ENCODE data around the gene KIAA0319L.

Gene KIAA0319L

GRCh38 chr1:35443768-35444518 is 113.3 kb downstream of the KIAA0319L start:
- DNase-seq (ENCODE audit: low read depth): no peak

DNA sequence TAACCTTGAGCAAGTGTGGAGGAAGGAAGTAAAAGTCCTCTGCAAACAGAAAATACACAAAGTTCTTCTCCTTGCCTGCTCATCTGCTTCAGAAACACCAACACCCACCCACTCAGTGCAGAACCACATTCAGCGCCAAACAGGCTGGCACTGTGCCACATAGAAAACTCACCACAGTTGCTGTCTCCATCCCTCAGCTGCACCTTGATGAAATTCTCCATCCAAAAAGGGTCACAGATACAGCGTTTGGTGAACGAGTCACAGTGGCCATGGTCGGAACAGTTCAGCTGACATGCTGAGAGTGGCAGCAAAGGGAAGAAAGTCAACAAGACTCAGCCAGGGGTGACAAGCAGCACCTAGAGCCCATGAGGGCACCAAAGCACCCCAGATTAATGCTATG is 114.5 kb downstream of the KIAA0319L start:
- no peak for DNase-seq (ENCODE audit: low read depth)

- DNase-seq (ENCODE audit: low read depth): no peak
Measured at GRCh38 chr1:35441926-35442579, 115.2 kb downstream of the KIAA0319L start.

DNA sequence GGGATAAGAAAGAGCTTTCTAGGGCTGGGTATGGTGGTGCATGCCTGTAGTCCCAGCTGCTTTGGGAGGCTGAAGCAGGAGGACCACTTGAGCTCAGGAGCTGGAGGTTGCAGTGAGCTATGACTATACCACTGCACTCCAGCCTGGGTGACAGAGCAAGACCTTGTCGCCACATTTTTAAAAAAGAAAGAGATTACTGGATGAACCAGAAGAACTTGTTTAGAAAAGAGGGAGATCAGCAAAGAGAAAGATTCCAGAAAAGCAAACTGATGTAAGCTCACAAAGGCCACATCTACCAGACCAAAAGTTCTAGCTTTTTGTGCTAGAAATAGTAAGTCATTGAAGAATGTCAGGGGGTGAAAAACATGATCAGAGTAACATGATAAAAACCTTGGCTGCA is 117.6 kb downstream of the KIAA0319L start:
- DNase-seq (ENCODE audit: low read depth): no peak

DNA sequence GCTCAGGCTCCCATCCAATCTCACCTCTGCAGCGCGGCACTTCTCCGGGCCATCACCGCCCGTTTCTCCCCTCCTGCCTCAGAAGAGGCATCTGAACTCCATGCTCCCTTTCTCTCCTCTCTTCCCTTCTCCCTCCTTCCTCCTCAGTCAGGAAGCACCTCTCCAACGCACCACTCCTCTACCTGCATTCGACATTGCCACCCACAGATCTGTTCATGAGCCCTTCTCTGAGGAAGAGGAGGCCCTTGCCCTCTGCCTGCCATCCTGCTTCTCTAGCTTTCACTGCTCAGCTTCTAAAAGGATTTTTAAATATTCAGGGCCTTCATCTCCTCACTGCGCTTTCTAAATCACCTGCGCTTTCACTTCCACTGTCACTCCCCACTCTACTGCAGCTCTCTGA is 120.0 kb downstream of the KIAA0319L start:
- no peak for DNase-seq (ENCODE audit: low read depth)

GRCh38 chr1:35436078-35436477 is 121.1 kb downstream of the KIAA0319L start:
- DNase-seq (ENCODE audit: low read depth): no peak

DNA sequence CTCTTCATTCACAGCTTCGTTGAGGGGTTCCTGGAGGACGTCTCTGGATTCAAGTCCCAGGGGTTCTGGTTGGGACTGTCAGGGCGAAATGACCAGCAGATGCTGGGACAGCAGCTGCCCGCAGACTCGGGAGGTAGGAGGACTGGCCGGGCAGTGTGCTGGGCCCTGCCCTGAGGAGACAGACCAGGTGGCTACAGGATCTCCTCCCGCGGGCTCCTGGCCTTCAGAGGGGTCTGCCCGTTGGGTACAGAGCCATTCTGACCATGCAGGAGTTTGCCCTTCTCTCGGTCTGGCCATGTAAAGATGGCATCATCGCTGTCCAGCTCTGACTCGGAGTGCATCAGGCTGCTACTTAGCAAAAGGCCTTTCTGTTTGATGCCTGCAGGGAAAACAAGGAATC is 122.5 kb downstream of the KIAA0319L start:
- no peak for DNase-seq (ENCODE audit: low read depth)

GRCh38 chr1:35433714-35434113 is 123.5 kb downstream of the KIAA0319L start:
- no peak for DNase-seq (ENCODE audit: low read depth)

DNA sequence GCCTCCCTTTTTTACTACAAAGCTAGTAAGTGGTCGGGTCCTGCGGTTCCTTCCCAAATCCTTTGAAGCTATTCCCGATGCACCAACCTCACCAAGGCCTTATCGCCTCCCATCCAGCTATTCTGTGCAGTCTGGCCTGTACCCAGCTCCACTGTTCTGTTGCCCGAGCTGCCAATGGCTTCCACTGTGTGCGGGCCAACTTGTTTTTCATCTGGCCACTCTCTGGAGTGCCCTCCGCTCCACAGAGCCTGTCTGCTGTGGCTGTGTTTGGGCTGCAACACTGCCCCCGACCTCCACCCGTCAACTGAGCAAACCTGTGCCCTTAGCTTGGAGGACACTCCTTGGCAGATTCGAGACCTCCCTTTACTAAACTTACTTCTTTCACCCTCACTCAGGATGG is 125.0 kb downstream of the KIAA0319L start:
- no peak for DNase-seq (ENCODE audit: low read depth)

GRCh38 chr1:35431173-35431599 is 126.0 kb downstream of the KIAA0319L start:
- DNase-seq (ENCODE audit: low read depth): no peak

DNA sequence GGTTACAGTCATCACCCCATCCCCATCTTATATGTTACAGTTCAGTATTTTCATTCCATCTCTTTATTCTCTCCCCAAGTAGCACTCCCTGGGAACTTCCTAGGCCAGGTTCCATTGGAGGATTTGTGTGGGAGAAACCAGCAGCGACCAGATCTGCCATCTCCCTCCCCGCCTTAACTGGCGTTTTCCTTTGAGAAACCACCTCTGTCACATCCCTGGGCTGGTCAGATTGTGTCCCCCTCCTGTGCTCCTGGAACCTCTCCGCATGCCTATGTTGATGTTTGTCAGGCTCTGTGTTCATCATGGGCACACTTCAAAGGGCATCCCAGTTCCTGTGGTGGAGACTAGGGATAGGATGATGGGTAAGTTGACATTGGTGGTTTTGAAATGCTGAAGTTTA is 126.4 kb downstream of the KIAA0319L start:
- no peak for DNase-seq (ENCODE audit: low read depth)

GRCh38 chr1:35428360-35428759 is 128.8 kb downstream of the KIAA0319L start:
- no peak for DNase-seq (ENCODE audit: low read depth)

- no peak for DNase-seq (ENCODE audit: low read depth)
Measured at GRCh38 chr1:35426097-35426586, 131.1 kb downstream of the KIAA0319L start.

GRCh38 chr1:35408925-35409324 is 148.3 kb downstream of the KIAA0319L start:
- no peak for DNase-seq (ENCODE audit: low read depth)

DNA sequence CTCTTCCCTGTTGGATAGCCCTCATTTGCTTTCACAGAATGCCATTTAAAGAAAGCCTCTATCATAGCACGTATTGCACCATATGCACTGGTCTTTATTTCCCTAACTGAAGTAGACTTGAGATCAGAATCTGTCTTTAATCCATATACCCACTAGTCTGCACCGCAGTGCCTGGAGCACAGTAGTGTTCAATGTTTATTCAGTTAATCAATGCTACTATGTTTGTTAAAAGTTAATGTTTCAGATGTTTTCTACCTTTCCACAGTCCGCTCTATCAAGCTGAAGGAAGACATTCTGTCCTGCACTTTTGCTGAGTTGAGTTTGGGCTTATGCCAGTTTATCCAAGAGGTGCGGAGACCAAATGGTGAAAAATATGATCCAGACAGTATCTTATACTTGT is 149.5 kb downstream of the KIAA0319L start:
- no peak for DNase-seq (ENCODE audit: low read depth)

DNA sequence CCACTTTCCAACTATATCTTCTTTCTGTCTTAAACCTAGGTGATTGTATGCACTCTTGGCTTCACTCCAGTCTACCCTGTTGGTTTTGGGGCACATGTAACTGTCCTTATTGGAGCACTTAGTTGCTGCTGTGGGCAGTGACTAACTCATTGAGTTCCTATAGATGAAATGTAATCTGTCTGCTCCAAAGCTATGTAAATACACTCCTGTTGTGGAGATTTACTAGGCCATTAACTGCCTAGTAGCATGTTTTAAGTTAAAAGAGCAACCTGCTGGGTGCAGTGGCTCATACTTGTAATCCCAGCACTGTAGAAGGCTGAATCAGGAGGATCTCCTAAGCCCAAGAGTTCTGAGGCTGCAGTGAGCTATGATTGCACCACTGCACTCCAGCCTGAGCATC is 151.1 kb downstream of the KIAA0319L start:
- no peak for DNase-seq (ENCODE audit: low read depth)

DNA sequence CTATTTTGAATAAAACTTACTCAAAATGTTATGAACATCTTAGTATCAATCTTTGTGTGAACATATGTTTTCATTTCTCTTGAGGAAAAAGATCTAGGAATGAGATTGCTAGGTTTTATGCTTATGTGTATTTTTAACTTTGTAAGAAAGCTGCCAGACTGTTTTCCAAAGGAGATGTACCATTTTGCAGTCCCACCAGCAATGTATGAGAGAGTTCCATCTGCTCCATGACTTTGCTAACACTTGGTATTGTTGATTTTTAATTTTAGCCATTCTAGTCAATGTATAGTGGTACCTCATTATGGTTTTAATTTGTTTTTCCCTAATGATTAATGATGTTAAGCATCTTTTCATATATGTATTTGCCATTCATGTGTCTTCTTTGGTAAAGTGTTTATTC is 156.2 kb downstream of the KIAA0319L start:
- DNase-seq (ENCODE audit: low read depth): no peak

DNA sequence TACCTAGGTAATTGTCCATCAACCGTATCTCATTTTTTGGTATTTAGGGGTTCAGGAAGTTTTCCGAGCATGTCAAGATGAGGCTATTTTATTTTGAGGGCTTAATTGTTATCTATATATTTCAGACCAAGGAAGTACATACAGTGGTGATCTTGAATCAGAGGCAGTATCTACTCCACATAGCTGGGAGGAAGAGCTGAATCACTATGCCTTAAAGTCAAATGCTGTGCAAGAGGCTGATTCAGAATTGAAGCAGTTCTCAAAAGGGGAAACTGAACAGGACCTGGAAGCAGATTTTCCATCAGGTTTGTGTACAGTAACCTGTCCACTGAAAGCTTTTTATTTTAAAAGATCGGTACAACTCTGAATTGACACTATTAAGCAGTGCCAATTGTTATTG is 158.5 kb downstream of the KIAA0319L start:
- no peak for DNase-seq (ENCODE audit: low read depth)

GRCh38 chr1:35394386-35394785 is 162.8 kb downstream of the KIAA0319L start:
- no peak for DNase-seq (ENCODE audit: low read depth)

- no peak for DNase-seq (ENCODE audit: low read depth)
Measured at GRCh38 chr1:35390600-35391494, 166.4 kb downstream of the KIAA0319L start.

DNA sequence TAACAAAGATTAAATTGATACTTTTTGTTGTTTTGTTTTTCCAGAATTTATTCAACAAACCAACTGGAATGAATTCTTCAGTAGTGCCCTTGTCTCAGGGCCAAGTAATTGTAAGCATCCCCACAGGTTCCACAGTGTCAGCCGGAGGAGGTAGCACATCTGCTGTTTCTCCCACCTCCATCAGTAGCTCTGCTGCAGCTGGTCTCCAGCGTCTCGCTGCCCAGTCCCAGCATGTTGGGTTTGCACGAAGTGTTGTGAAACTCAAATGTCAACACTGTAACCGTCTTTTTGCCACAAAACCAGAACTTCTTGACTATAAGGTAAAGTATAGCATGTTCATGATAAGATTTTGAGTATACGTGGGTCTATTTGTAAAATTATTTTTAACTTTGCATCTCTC is 170.2 kb downstream of the KIAA0319L start:
- DNase-seq (ENCODE audit: low read depth): no peak

DNA sequence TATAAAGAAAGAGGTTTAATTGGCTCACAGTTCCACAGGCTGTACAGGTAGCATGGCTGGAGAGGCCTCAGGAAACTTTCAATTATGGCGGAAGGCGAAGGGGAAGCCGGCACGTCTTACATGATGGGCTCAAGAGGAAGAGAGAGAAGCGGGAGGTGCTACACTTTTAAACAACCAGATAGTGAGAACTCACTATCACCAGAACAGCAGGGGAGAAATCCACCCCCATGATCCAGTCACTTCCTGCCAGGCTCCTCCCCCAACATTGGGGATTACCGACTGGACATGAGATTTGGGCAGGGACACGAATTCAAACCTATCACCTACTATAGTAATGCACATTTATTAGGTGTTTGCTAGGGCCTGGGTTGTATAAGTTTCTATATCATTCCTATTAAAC is 170.9 kb downstream of the KIAA0319L start:
- DNase-seq (ENCODE audit: low read depth): no peak
